ENCODE data around the gene LAMP1. TPM values are rescaled to one million over a fixed set of nuclear protein-coding genes. Genes with fewer than 3 reads are reported as not detected.

The LAMP1 gene
- total RNA-seq, 1 donor from 2014 or later, result 110 TPM

GRCh38 chr13:113274721-113275120 is 22.3 kb upstream of the LAMP1 start:
- peaks cover 8% of the 10 kb centered on the region for H3K9me3 Mint-ChIP-seq
- H3K27ac Mint-ChIP-seq (ENCODE audit: unreplicated experiment), result no peak overlapping the region
- no peak for DNase-seq (ENCODE audit: low read depth, low spot score)

DNA sequence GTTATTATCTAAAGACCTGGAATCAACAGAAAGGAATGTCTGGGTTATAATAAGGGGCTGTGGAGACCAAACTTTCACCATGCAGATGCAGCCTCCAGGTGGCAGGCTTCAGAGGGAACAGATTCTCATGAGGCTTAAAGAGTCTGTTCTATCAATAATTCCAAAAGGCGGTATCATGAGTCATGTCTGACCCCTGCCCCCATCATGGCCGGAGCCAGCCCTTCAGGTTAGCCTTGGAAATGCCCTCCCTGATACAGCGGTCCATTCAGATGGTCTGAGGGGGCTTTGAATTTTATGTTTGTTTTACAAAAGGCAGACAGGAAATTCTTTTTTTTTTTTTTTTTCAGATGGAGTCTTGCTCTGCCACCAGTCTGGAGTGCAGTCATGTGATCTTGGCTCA is 21.7 kb upstream of the LAMP1 start:
- DNase-seq (ENCODE audit: low read depth, low spot score), result peak; percentile 25
- TF ChIP-seq, protein P1, sequence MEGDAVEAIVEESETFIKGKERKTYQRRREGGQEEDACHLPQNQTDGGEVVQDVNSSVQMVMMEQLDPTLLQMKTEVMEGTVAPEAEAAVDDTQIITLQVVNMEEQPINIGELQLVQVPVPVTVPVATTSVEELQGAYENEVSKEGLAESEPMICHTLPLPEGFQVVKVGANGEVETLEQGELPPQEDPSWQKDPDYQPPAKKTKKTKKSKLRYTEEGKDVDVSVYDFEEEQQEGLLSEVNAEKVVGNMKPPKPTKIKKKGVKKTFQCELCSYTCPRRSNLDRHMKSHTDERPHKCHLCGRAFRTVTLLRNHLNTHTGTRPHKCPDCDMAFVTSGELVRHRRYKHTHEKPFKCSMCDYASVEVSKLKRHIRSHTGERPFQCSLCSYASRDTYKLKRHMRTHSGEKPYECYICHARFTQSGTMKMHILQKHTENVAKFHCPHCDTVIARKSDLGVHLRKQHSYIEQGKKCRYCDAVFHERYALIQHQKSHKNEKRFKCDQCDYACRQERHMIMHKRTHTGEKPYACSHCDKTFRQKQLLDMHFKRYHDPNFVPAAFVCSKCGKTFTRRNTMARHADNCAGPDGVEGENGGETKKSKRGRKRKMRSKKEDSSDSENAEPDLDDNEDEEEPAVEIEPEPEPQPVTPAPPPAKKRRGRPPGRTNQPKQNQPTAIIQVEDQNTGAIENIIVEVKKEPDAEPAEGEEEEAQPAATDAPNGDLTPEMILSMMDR (conservative IDR thresholded peaks at IDR 0.05), result peak; percentile 69
- Mint-ChIP-seq H3K36me3 (ENCODE audit: low read depth) (peaks cover 9% of the 10 kb centered on the region), H3K27ac (ENCODE audit: unreplicated experiment) (no peak overlapping the region), H3K4me1 (peaks cover 10% of the 10 kb centered on the region), H3K9me3 (peaks cover 8% of the 10 kb centered on the region), H3K4me3 (no peak overlapping the region), H3K27me3 (ENCODE audit: low read depth) (peaks cover 5% of the 10 kb centered on the region)

More at GRCh38 chr13:113274721-113275120, 22.3 kb upstream of the LAMP1 start:
- H3K27me3 Mint-ChIP-seq (ENCODE audit: low read depth), result peaks cover 4% of the 10 kb centered on the region
- TF ChIP-seq, protein P1 (conservative IDR thresholded peaks at IDR 0.05), result no peak
- H3K36me3 Mint-ChIP-seq (ENCODE audit: low read depth), result peaks cover 9% of the 10 kb centered on the region
- no peak overlapping the region for H3K4me3 Mint-ChIP-seq
- peaks cover 10% of the 10 kb centered on the region for H3K4me1 Mint-ChIP-seq

DNA sequence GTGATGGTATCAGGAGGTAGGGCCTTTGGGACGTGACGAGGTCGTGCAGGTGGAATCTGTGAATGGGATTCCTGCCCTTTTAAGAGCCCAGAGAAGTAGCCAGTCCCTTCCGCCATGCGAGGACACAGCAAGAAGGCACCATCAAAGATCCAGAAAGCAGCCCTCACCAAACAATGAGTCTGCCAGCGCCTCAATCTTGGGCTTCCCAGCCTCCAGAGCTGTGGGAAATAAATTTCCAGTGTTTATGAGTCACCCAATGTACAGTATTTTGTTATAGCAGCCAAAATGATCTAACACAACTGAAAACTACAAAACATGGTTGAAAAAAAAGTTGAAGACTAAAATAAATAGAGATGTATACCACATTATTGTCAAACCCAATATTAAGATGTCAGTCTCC is 16.9 kb upstream of the LAMP1 start:
- Mint-ChIP-seq H3K27me3 (ENCODE audit: low read depth) (peaks cover 27% of the 10 kb centered on the region), H3K4me3 (no peak overlapping the region), H3K27ac (ENCODE audit: unreplicated experiment) (no peak overlapping the region), H3K36me3 (ENCODE audit: low read depth) (peaks cover 9% of the 10 kb centered on the region), H3K9me3 (peaks cover 8% of the 10 kb centered on the region), H3K4me1 (peaks cover 4% of the 10 kb centered on the region)
- TF ChIP-seq, protein P1 (conservative IDR thresholded peaks at IDR 0.05), result no peak
- no peak for DNase-seq (ENCODE audit: low read depth, low spot score)

GRCh38 chr13:113283904-113284303 is 13.1 kb upstream of the LAMP1 start:
- TF ChIP-seq, protein P1 (conservative IDR thresholded peaks at IDR 0.05), result no peak
- H3K36me3 Mint-ChIP-seq (ENCODE audit: low read depth), result peaks cover 3% of the 10 kb centered on the region
- H3K4me1 Mint-ChIP-seq, result no peaks in the 10 kb centered on the region
- no peak overlapping the region for H3K27ac Mint-ChIP-seq (ENCODE audit: unreplicated experiment)
- H3K4me3 Mint-ChIP-seq, result no peak overlapping the region
- H3K9me3 Mint-ChIP-seq, result peaks cover 3% of the 10 kb centered on the region
- H3K27me3 Mint-ChIP-seq (ENCODE audit: low read depth), result peaks cover 52% of the 10 kb centered on the region
- DNase-seq (ENCODE audit: low read depth, low spot score), result no peak

- Mint-ChIP-seq H3K4me1 (peaks cover 14% of the 10 kb centered on the region), H3K9me3 (no peaks in the 10 kb centered on the region), H3K36me3 (ENCODE audit: low read depth) (no peaks in the 10 kb centered on the region), H3K4me3 (no peak overlapping the region), H3K27me3 (ENCODE audit: low read depth) (peaks cover 73% of the 10 kb centered on the region), H3K27ac (ENCODE audit: unreplicated experiment) (no peak overlapping the region)
- DNase-seq (ENCODE audit: low read depth, low spot score), result no peak
- TF ChIP-seq, protein P1 (conservative IDR thresholded peaks at IDR 0.05), result no peak
These were observed 8.2 kb upstream of the LAMP1 start for GRCh38 chr13:113288880-113289279.

DNA sequence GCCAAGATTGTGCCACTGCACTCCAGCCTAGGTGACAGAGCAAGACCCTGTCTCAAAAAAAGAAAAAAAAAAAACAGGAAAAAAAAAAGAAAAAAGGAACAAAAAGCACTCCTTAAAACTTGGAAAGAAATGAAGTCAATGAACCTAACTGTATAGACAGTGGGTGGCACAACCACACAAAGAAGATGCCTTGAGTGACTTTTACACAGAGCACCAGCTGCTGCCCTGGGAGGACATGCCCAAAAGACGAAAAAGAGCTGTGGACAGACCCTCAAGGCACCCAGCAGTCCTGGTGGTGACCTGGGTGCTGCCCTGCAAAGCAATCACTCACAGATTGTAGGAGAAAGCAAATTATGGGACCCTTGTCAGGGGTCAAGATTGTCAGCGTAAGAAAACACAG is 5.9 kb upstream of the LAMP1 start:
- H3K36me3 Mint-ChIP-seq (ENCODE audit: low read depth), result no peaks in the 10 kb centered on the region
- peaks cover 14% of the 10 kb centered on the region for H3K4me1 Mint-ChIP-seq
- peaks cover 76% of the 10 kb centered on the region for H3K27me3 Mint-ChIP-seq (ENCODE audit: low read depth)
- TF ChIP-seq, protein P1 (conservative IDR thresholded peaks at IDR 0.05), result no peak
- H3K4me3 Mint-ChIP-seq, result peak overlapping the region; percentile 70
- no peak overlapping the region for H3K27ac Mint-ChIP-seq (ENCODE audit: unreplicated experiment)
- no peaks in the 10 kb centered on the region for H3K9me3 Mint-ChIP-seq
- no peak for DNase-seq (ENCODE audit: low read depth, low spot score)
